A549 (cell line): ENCODE measurements around the gene LILRA6. TPM values are rescaled to one million over a fixed set of nuclear protein-coding genes. Genes with fewer than 3 reads are reported as not detected.

Source experiments
- ATAC-seq, 2 experiments: fragments of 200-7000 bp in 1 of 2; fragments of >200 bp in 1 of 2; cut with Nextera tagmentation in 1 of 2; cut with Tn5 transposase in 1 of 2; 3 replicates each; pipeline versions ENCODE4 v1.8.0 to v1.9.1; 2018 to 2020; ENCODE audit warnings: mild to moderate bottlenecking in 1 of 2, moderate library complexity in 1 of 2
- CTCF ChIA-PET: fragments of 300-600 bp; sonication (Branson Sonifier 250); formaldehyde crosslinking; extraction: SDS; loops from one replicate; lab custom pipeline; 2021; ENCODE audit warnings: antibody characterized with exemption, inconsistent platforms; lab: Yijun Ruan, JAX
- POLR2A ChIA-PET: fragments of 350-600 bp; formaldehyde crosslinking; extraction: SDS; loops from one replicate; lab custom pipeline; 2021; ENCODE audit warnings: antibody characterized with exemption, inconsistent platforms; lab: Yijun Ruan, JAX
- DNase-seq, 2 experiments: peaks; one replicate each; pipeline versions ENCODE4 v3.0.0 to v3.0.0-alpha.2; 2011 to 2016; ENCODE audit warnings: low read depth in 1 of 2, low spot score in 1 of 2
- FAIRE-seq: peaks from 2 replicates; lab custom pipeline; 2011; peaks lifted over from hg19 to GRCh38; lab: Jason Lieb, UNC
- H3K27ac ChIP-seq, 2 experiments: fragments of >200 bp; sonication (Bioruptor Twin); formaldehyde crosslinking; 3 replicates each; pipeline ENCODE4 v1.5.1; 2016 to 2017
- H3K4me1 ChIP-seq: fragments of >200 bp; sonication (Bioruptor Twin); formaldehyde crosslinking; 3 replicates; pipeline ENCODE4 v1.6.1; 2016
- H3K4me2 ChIP-seq: fragments of >200 bp; sonication (Bioruptor Twin); formaldehyde crosslinking; 3 replicates; pipeline ENCODE4 v1.6.1; 2016
- H3K4me3 ChIP-seq: fragments of >200 bp; sonication (Bioruptor Twin); formaldehyde crosslinking; 3 replicates; pipeline ENCODE4 v1.5.1; 2016
- H3K9me3 ChIP-seq: fragments of >200 bp; sonication (Bioruptor Twin); formaldehyde crosslinking; 3 replicates; pipeline ENCODE4 v1.6.1; 2016
- BCL3 ChIP-seq: fragments of >200 bp; sonication (Bioruptor Twin); formaldehyde crosslinking; IDR thresholded peaks from 3 replicates; pipeline ENCODE4 v1.6.1; 2016
- BHLHE40 ChIP-seq: IDR thresholded peaks from 2 replicates; pipeline ENCODE4 v1.6.1; 2012; ENCODE audit warnings: low read depth, low read length, inconsistent platforms
- CTCF ChIP-seq: fragments of >200 bp; sonication (Bioruptor Twin); formaldehyde crosslinking; IDR thresholded peaks from 3 replicates; pipeline ENCODE4 v1.5.1; 2016
- E2F6 ChIP-seq: IDR thresholded peaks from 2 replicates; pipeline ENCODE4 v1.6.1; 2012; ENCODE audit warnings: low read depth, borderline replicate concordance
- EP300 ChIP-seq, 2 experiments: fragments of >200 bp; sonication (Bioruptor Twin); formaldehyde crosslinking; IDR thresholded peaks; 2 replicates in 1 of 2; 3 replicates in 1 of 2; pipeline ENCODE4 v1.6.1; 2016 to 2017
- FOXS1 ChIP-seq: fragments of 250-450 bp; sonication (Bioruptor Pico); IDR thresholded peaks from 2 replicates; pipeline ENCODE4 v1.5.0; 2020; ENCODE audit warnings: mild to moderate bottlenecking, moderate library complexity
- HES2 ChIP-seq: fragments of >200 bp; sonication (Bioruptor Twin); formaldehyde crosslinking; IDR thresholded peaks from 2 replicates; pipeline ENCODE4 v1.6.1; 2016
- HEYL ChIP-seq: fragments of 250-450 bp; sonication (Bioruptor Pico); IDR thresholded peaks from 2 replicates; pipeline ENCODE4 v1.8.0; 2021; ENCODE audit warnings: mild to moderate bottlenecking, moderate library complexity
- HOXB13 ChIP-seq: fragments of 250-450 bp; sonication (Bioruptor Pico); IDR thresholded peaks from 2 replicates; pipeline ENCODE4 v1.5.0; 2020; ENCODE audit warnings: low read depth, mild to moderate bottlenecking, moderate library complexity
- KDM1A ChIP-seq: fragments of 200-600 bp; sonication (generic); IDR thresholded peaks from 2 replicates; pipeline ENCODE4 v1.6.1; 2016; ENCODE audit warnings: low read depth, mild to moderate bottlenecking
- KDM5A ChIP-seq: fragments of 200-600 bp; sonication (generic); IDR thresholded peaks from 2 replicates; pipeline ENCODE4 v1.6.1; 2016; ENCODE audit warnings: antibody characterized with exemption, mild to moderate bottlenecking
- MAFK ChIP-seq: fragments of 450-650 bp; IDR thresholded peaks from 2 replicates; pipeline ENCODE4 v1.6.1; 2014; ENCODE audit not compliant: partially characterized antibody
- MAZ ChIP-seq: fragments of 150-350 bp; IDR thresholded peaks from 2 replicates; pipeline ENCODE4 v1.6.1; 2014; ENCODE audit warnings: antibody characterized with exemption, low read depth, low read length, borderline replicate concordance
- NPAS2 ChIP-seq: fragments of 250-450 bp; sonication (Bioruptor Pico); IDR thresholded peaks from 2 replicates; pipeline ENCODE4 v1.8.0; 2022; ENCODE audit warnings: mild to moderate bottlenecking, moderate library complexity, borderline replicate concordance
- NR3C1 ChIP-seq: fragments of >200 bp; sonication (Bioruptor Twin); formaldehyde crosslinking; IDR thresholded peaks from 3 replicates; pipeline ENCODE4 v1.6.1; 2017
- POLR2A ChIP-seq: IDR thresholded peaks from 2 replicates; pipeline ENCODE4 v1.6.1; 2012; ENCODE audit warnings: mild to moderate bottlenecking, low read length
- POLR2AphosphoS2 ChIP-seq: conservative IDR thresholded peaks from 2 replicates; pipeline ENCODE4 v1.6.1; 2012; ENCODE audit warnings: low read length, improper control_type of control experiment, inconsistent platforms
- RAD21 ChIP-seq, 2 experiments: fragments of >200 bp in 1 of 2; sonication (Bioruptor Twin) in 1 of 2; formaldehyde crosslinking in 1 of 2; IDR thresholded peaks in 1 of 2; conservative IDR thresholded peaks in 1 of 2; 2 replicates in 1 of 2; 3 replicates in 1 of 2; pipeline ENCODE4 v1.6.1; 2012 to 2018; ENCODE audit warnings: inconsistent platforms in 1 of 2
- RFX5 ChIP-seq: fragments of 450-650 bp; IDR thresholded peaks from 2 replicates; pipeline ENCODE4 v1.7.1; 2014; ENCODE audit warnings: antibody characterized with exemption, mild to moderate bottlenecking, moderate library complexity
- RNF2 ChIP-seq: fragments of 200-600 bp; sonication (generic); IDR thresholded peaks from 2 replicates; pipeline ENCODE4 v1.6.1; 2016; ENCODE audit warnings: low read depth, mild to moderate bottlenecking, antibody characterized with exemption, moderate library complexity, borderline replicate concordance
- SMC3 ChIP-seq: fragments of >200 bp; sonication (Bioruptor Twin); formaldehyde crosslinking; IDR thresholded peaks from 3 replicates; pipeline ENCODE4 v1.6.1; 2018; ENCODE audit warnings: inconsistent platforms
- TFCP2L1 ChIP-seq: fragments of 250-450 bp; sonication (Bioruptor Pico); IDR thresholded peaks from 2 replicates; pipeline ENCODE4 v1.5.0; 2021; ENCODE audit warnings: mild to moderate bottlenecking
- USF2 ChIP-seq: fragments of 450-650 bp; IDR thresholded peaks from 2 replicates; pipeline ENCODE4 v1.6.1; 2014; ENCODE audit warnings: antibody characterized with exemption
- ZFP36 ChIP-seq: fragments of 450-650 bp; IDR thresholded peaks from 2 replicates; pipeline ENCODE4 v1.6.1; 2014; ENCODE audit warnings: borderline replicate concordance; ENCODE audit not compliant: partially characterized antibody
- WGBS: methylation state at CpG from one replicate; pipeline ENCODE4 v1.1.6; 2017; ENCODE audit errors: missing lambda C conversion rate; 5-methylcytosine and 5-hydroxymethylcytosine counted together
- polyA plus RNA-seq, 4 experiments: library from polyadenylated mRNA; depleted of rRNA in 3 of 4; stranded (reverse); fragments of >200 nt; fragmentation: RNase III in 1 of 4; extraction: RNeasy Plus Mini Kit Qiagen cat#74134 plus additional on column Dnase treatment in 1 of 4; gene quantifications; 2 replicates in 3 of 4; 3 replicates in 1 of 4; pipeline ENCODE4 v1.2.3, GENCODE V29; 2011 to 2017

Gene LILRA6
- polyA plus RNA-seq, 2 of the 4 experiments (the other 2 are of a cell fraction): not detected

GRCh38 chr19:54255105-54255775 lies 12.7 kb upstream of the LILRA6 start:
- H3K27ac ChIP-seq: no peak overlapping the region
- TF ChIP-seq RNF2: no peak
- no peak for TF ChIP-seq USF2
- no peak for TF ChIP-seq MAFK
- no peak for TF ChIP-seq BCL3
- no peak for TF ChIP-seq MAZ
- no peak for TF ChIP-seq RFX5
- no peak for TF ChIP-seq KDM5A
- no peak for TF ChIP-seq HOXB13 (CRISPR knock-in tag)
- TF ChIP-seq SMC3: no peak
- TF ChIP-seq CTCF: no peak
- TF ChIP-seq, all 56 proteins: peak for 0
- Histone ChIP-seq H3K4me2 (no peak overlapping the region), H3K4me3 (no peak overlapping the region), H3K4me1 (no peaks in the 10 kb centered on the region), H3K9me3 (no peaks in the 10 kb centered on the region)
- CTCF ChIA-PET: interaction anchor here (0.7 to 1.0 kb wide), 2 partner anchors 11 to 659 kb away, joined by 3 to 4 read pairs; no protein-coding TSS in a partner anchor
- FAIRE-seq (no peak), DNase-seq (no peak), ATAC-seq (no peak)
- WGBS: 18% methylated on average over 16 of the region's 26 CpGs
- POLR2A ChIA-PET: no interaction called here

- H3K4me3 ChIP-seq: no peak overlapping the region
- ATAC-seq: peak in 1 of 2 experiments; percentile 11; a peak in 1 of 6 replicates
- no peaks in the 10 kb centered on the region for H3K4me1 ChIP-seq
- TF ChIP-seq USF2 (no peak), ZFP36 (no peak), RAD21 (conservative IDR thresholded peaks at IDR 0.05 in 1 of 2, IDR thresholded peaks at IDR 0.05 in 1 of 2) (no peak), HEYL (CRISPR knock-in tag) (no peak), EP300 (IDR thresholded peaks at IDR 0.05) (no peak), HES2 (no peak), POLR2AphosphoS2 (no peak), E2F6 (no peak), POLR2A (no peak), BHLHE40 (no peak), TFCP2L1 (CRISPR knock-in tag) (no peak), NR3C1 (no peak), NPAS2 (no peak), FOXS1 (no peak), KDM1A (no peak)
- TF ChIP-seq, all 56 proteins: peak for 0
- POLR2A ChIA-PET: no interaction called here
- FAIRE-seq (no peak), DNase-seq (no peak)
- no peak overlapping the region for H3K27ac ChIP-seq
- no peak overlapping the region for H3K4me2 ChIP-seq
- H3K9me3 ChIP-seq: no peaks in the 10 kb centered on the region
- CTCF ChIA-PET: interaction anchor here (0.7 to 2.5 kb wide), 2 partner anchors 11 to 658 kb away, joined by 3 to 7 read pairs; no protein-coding TSS in a partner anchor
- WGBS: 34% methylated on average over 10 of the region's 17 CpGs
Measured at GRCh38 chr19:54254195-54254906, 11.8 kb upstream of the LILRA6 start.
